Nephron (organoid): ENCODE measurements around the gene IDH1.
"Not testable (repeated sequence)": the region's sequence is repeated elsewhere in the genome, so short reads cannot be mapped to it uniquely, and the experiment has no call there.

ENCODE experiments used
- H3K27ac Mint-ChIP-seq, 3 experiments: 2 replicates each; pipeline ENCODE4 v1.8.0; 2020; ENCODE audit warnings: mixed read lengths in 3 of 3, mild to moderate bottlenecking in 2 of 3, moderate library complexity in 1 of 3
- H3K27me3 Mint-ChIP-seq: 2 replicates; pipeline ENCODE4 v1.8.0; 2021; ENCODE audit warnings: low read depth, mild to moderate bottlenecking, moderate library complexity, mixed read lengths
- H3K36me3 Mint-ChIP-seq: 2 replicates; pipeline ENCODE4 v1.8.0; 2020; ENCODE audit warnings: low read depth, mixed read lengths
- H3K4me1 Mint-ChIP-seq: 2 replicates; pipeline ENCODE4 v1.8.0; 2020; ENCODE audit warnings: mixed read lengths
- H3K4me3 Mint-ChIP-seq, 3 experiments: 2 replicates each; pipeline ENCODE4 v1.8.0; 2020; ENCODE audit warnings: mild to moderate bottlenecking in 3 of 3, mixed read lengths in 3 of 3, moderate library complexity in 2 of 3
- H3K9me3 Mint-ChIP-seq: 2 replicates; pipeline ENCODE4 v1.8.0; 2020; ENCODE audit warnings: mixed read lengths
- CTCF ChIP-seq, 3 experiments: fragments of 200-600 bp; sonication (generic); IDR thresholded peaks; one replicate each; pipeline ENCODE4 v1.5.0; 2021; ENCODE audit warnings: antibody characterized with exemption in 3 of 3; ENCODE audit not compliant: unreplicated experiment in 3 of 3

IDH1 gene

DNA sequence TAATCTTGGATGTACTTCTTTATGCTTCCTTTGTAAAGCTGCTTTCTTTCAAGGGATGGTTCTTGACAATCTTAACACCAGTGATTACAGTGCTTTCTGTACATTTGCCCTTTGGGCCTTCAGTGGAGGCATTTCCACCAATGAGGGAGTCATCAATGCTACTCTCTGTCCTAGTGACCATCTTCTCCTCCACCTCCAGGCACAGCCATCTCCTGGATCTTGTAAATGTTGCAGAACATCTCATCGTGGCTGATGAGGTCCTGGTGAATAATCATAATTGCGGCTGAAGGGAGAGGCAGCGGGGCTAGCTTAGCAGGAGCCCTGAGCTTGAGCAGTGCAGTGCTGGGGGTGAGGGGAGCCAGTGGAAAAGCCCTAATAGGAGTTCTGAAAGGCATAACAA is 32.5 kb downstream of the IDH1 start:
- H3K36me3 Mint-ChIP-seq: no peaks in the 10 kb centered on the region
- no peak overlapping the region for H3K4me3 Mint-ChIP-seq
- H3K27ac Mint-ChIP-seq: no peak overlapping the region
- no peak for TF ChIP-seq CTCF (IDR thresholded peaks at IDR 0.05; ENCODE audit: unreplicated experiment in 3 of 3)
- peaks cover 12% of the 10 kb centered on the region for H3K9me3 Mint-ChIP-seq
- H3K27me3 Mint-ChIP-seq: no peaks in the 10 kb centered on the region
- H3K4me1 Mint-ChIP-seq: no peaks in the 10 kb centered on the region

DNA sequence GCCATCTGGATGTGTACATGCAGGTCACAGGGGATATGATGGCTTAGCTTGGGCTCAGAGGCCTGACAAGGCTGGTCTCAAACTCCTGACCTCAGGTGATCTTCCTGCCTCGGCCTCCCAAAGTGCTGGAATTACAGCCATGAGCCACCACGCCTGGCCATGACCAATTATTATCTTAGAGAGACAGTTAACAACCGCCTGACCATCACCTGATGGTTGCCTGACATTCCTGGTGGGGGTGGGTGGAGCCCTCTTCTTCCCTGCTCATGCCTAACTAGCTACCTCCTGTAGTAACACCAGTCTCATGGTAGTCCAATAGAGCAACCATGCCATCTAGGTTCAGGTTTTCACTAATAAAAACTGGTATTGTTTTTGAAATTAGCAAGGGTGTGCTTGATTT is 33.0 kb downstream of the IDH1 start:
- H3K4me1 Mint-ChIP-seq, H3K4me3 Mint-ChIP-seq, H3K27ac Mint-ChIP-seq, H3K27me3 Mint-ChIP-seq, H3K36me3 Mint-ChIP-seq: not testable (repeated sequence)
- H3K9me3 Mint-ChIP-seq: peaks cover 12% of the 10 kb centered on the region

DNA sequence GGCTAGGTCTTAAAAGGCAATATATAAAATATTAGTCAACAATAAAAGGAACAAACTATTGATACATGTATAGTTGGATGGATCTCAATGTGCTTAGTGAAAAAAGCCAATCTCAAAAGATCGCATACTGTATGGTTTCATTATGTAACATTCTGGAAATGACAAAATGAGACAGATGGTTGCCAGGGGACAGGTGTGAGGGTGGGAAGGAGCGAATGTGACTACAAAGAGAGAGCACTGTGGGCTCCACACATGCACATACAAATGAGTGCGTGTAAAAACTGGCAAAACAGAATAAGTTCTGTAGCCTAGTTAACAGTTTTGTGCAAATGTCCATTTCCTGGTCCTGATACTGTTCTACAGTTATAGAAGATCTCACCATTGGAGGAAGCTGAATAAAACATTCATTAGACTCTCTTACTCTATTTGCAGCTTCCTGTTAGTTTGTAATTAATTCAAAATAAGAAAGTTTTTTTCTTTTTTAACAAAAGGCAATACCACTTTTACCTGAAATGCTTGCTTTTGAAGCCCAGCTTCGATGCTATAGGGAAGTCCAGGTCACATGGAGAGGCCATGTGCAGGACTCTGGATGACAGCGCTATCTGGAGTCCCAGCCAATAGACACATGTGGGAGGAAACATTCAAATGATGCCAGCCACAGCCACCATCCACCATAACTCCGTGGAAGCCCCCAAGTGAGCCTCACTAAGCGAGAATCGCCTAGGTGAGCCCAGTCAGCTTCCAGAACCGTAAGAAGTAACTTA is 44.0 kb downstream of the IDH1 start:
- H3K9me3 Mint-ChIP-seq: no peaks in the 10 kb centered on the region
- no peaks in the 10 kb centered on the region for H3K4me1 Mint-ChIP-seq
- no peaks in the 10 kb centered on the region for H3K36me3 Mint-ChIP-seq
- no peak for TF ChIP-seq CTCF (IDR thresholded peaks at IDR 0.05; ENCODE audit: unreplicated experiment in 3 of 3)
- H3K27me3 Mint-ChIP-seq: peaks cover 4% of the 10 kb centered on the region
- H3K4me3 Mint-ChIP-seq: no peak overlapping the region
- H3K27ac Mint-ChIP-seq: no peak overlapping the region

DNA sequence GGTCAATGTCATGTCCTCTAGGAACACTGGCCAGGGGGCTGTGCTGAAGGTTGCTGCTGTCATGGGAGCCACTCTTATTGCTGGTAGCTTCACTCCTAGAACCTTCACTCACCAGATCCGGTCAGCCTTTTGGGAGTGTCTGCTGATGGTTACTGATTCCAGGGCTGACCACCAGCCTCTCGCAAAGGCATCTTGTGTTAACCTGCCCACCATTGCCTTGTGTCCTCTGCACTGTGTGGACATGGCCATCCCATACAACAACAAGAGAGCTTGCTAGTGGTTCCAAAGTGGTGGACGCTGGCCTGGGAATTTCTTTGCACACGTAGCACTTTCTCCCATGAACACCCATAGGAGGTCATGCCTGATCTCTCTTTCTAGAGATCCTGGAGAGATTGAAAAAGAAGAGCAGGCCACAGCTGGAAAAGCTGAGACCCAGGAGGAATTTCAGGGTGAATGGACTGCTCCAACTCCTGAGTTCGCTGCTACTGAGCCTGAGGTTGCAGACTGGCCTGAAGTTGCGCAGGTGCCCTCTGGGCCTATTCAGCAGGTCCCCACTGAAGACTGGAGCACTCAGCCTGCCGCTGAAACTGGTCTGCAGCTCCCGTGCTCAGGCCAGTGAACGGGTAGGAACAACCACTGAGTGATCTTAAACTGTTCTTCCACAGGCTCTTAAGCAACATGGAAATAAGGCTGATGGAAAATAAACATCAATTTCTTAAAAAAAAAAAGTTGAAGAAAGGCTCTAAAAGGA is 46.4 kb downstream of the IDH1 start:
- H3K27me3 Mint-ChIP-seq: peaks cover 8% of the 10 kb centered on the region
- H3K36me3 Mint-ChIP-seq: no peaks in the 10 kb centered on the region
- no peak overlapping the region for H3K27ac Mint-ChIP-seq
- TF ChIP-seq CTCF (IDR thresholded peaks at IDR 0.05; ENCODE audit: unreplicated experiment in 3 of 3): no peak
- H3K4me1 Mint-ChIP-seq: no peaks in the 10 kb centered on the region
- no peak overlapping the region for H3K4me3 Mint-ChIP-seq
- H3K9me3 Mint-ChIP-seq: no peaks in the 10 kb centered on the region

DNA sequence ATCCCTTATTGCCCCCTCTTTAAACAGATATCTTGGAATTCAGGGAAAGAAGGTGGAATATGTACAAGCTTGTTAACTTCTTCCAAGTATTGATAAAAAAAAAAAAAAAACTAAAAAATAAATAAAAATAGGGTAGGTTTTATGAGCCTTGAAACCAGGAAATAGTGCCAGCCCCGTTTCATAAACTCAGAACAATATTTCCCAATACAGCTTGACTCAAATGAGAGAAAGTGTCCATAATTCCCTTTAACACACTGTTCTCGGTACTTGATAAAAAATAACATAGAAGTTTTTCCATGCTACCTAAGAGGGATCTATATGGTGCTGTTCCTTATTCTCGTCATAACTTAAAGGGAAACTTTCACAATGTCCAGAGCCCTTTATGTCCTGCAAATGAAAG is 47.1 kb downstream of the IDH1 start:
- Mint-ChIP-seq H3K36me3 (no peaks in the 10 kb centered on the region), H3K4me1 (no peaks in the 10 kb centered on the region), H3K4me3 (no peak overlapping the region), H3K9me3 (no peaks in the 10 kb centered on the region), H3K27me3 (peaks cover 8% of the 10 kb centered on the region), H3K27ac (no peak overlapping the region)
- TF ChIP-seq CTCF (IDR thresholded peaks at IDR 0.05; ENCODE audit: unreplicated experiment in 3 of 3): no peak

GRCh38 chr2:208204166-208204565 is 50.7 kb downstream of the IDH1 start:
- TF ChIP-seq CTCF (IDR thresholded peaks at IDR 0.05; ENCODE audit: unreplicated experiment in 3 of 3): no peak
- no peaks in the 10 kb centered on the region for H3K4me1 Mint-ChIP-seq
- no peak overlapping the region for H3K27ac Mint-ChIP-seq
- no peak overlapping the region for H3K4me3 Mint-ChIP-seq
- H3K9me3 Mint-ChIP-seq: no peaks in the 10 kb centered on the region
- peaks cover 8% of the 10 kb centered on the region for H3K27me3 Mint-ChIP-seq
- H3K36me3 Mint-ChIP-seq: no peaks in the 10 kb centered on the region
